ENCODE measurements around the gene CALML4. TPM values are rescaled to one million over a fixed set of nuclear protein-coding genes. Genes with fewer than 3 reads are reported as not detected.

Gene CALML4
- total and polyA plus RNA-seq, 2 experiments from 2014 or later, result 13.4 to 16.2 TPM

GRCh38 chr15:68211656-68212320, 6.7 kb upstream of the CALML4 start:
- Histone ChIP-seq H3K4me1 (ENCODE audit: insufficient read depth) (peaks cover 9% of the 10 kb centered on the region; the same call in 1 of the 2 replicates), H3K4me2 (no peak overlapping the region), H3K79me2 (replicated peaks; ENCODE audit: insufficient read depth) (peaks cover 35% of the 10 kb centered on the region), H3K4me3 (no peak overlapping the region), H2AFZ (no peak overlapping the region), H4K20me1 (replicated peaks; ENCODE audit: insufficient read depth) (peaks cover 26% of the 10 kb centered on the region), H3K9me2 (ENCODE audit: insufficient read depth) (no peaks in the 10 kb centered on the region), H3K36me3 (ENCODE audit: insufficient read depth) (no peaks in the 10 kb centered on the region), H3K27me3 (ENCODE audit: insufficient read depth) (no peaks in the 10 kb centered on the region), H3K27ac (ENCODE audit: low read depth) (no peak overlapping the region), H3F3A (replicated peaks; ENCODE audit: low read depth) (peaks cover 13% of the 10 kb centered on the region)
- peaks cover 17% of the 10 kb centered on the region for H3K36me3 Mint-ChIP-seq (ENCODE audit: low read depth)
- H3K4me3 Mint-ChIP-seq, result no peak overlapping the region
- no peak overlapping the region for H3K27ac Mint-ChIP-seq
- ATAC-seq (no peak), DNase-seq (ENCODE audit: low spot score) (no peak)
- H3K27me3 Mint-ChIP-seq (ENCODE audit: insufficient read depth, low read depth, poor library complexity), result peaks cover 23% of the 10 kb centered on the region
- H3K9me3 Mint-ChIP-seq, result no peaks in the 10 kb centered on the region
- H3K4me1 Mint-ChIP-seq, result peaks cover 33% of the 10 kb centered on the region
- no peak for TF ChIP-seq ZNF331 (CRISPR knock-in tag; IDR thresholded peaks at IDR 0.05; ENCODE audit: low read depth)
- TF ChIP-seq CREB1 (CRISPR knock-in tag; IDR thresholded peaks at IDR 0.05; ENCODE audit: low read depth), result no peak
- TF ChIP-seq NANOG (IDR thresholded peaks at IDR 0.05; ENCODE audit: borderline replicate concordance), result no peak
- TF ChIP-seq ZNF114 (CRISPR knock-in tag; IDR thresholded peaks at IDR 0.05), result no peak
- no peak for TF ChIP-seq STAT1 (IDR thresholded peaks at IDR 0.05; ENCODE audit: unreplicated experiment)
- TF ChIP-seq ZNF462 (CRISPR knock-in tag; IDR thresholded peaks at IDR 0.05), result no peak
